Stomach smooth muscle (tissue), 2 donors: ENCODE measurements around the gene CDK12.

Experiments
- H3K27ac ChIP-seq: one replicate; pipeline ENCODE4 v1.7.0; 2013; ENCODE audit warnings: mild to moderate bottlenecking, low read length, inconsistent platforms
- H3K27me3 ChIP-seq, 2 donors: one replicate each; pipeline ENCODE4 v1.7.0; 2013; ENCODE audit warnings: low read length in 2 of 2; ENCODE audit not compliant: insufficient read depth in 2 of 2, control insufficient read depth in 1 of 2
- H3K36me3 ChIP-seq, 2 donors: one replicate each; pipeline ENCODE4 v1.7.0; 2013; ENCODE audit warnings: low read length in 2 of 2; ENCODE audit not compliant: control insufficient read depth in 2 of 2, insufficient read depth in 2 of 2
- H3K4me1 ChIP-seq: one replicate; pipeline ENCODE4 v1.7.0; 2013; ENCODE audit warnings: low read length; ENCODE audit not compliant: control insufficient read depth, insufficient read depth
- H3K4me3 ChIP-seq, 2 donors: one replicate each; pipeline ENCODE4 v1.7.0; 2013; ENCODE audit warnings: low read length in 2 of 2
- H3K9ac ChIP-seq, 2 donors: one replicate each; pipeline ENCODE4 v1.7.0; 2013; ENCODE audit warnings: low read length in 2 of 2, mild to moderate bottlenecking in 1 of 2
- H3K9me3 ChIP-seq, 2 donors: one replicate each; pipeline ENCODE4 v1.7.0; 2013; ENCODE audit warnings: low read length in 2 of 2; ENCODE audit not compliant: control insufficient read depth in 2 of 2
- donor health status: healthy.
- donor health status: Pancreatic carcinoma.

CDK12 gene

GRCh38 chr17:39548494-39549225 lies 87.4 kb downstream of the CDK12 start:
- H3K4me1 ChIP-seq, result peaks cover 8% of the 10 kb centered on the region
- H3K9ac ChIP-seq, result peak overlapping the region in 1 of 2 donors; percentile 21
- no peak overlapping the region for H3K4me3 ChIP-seq
- H3K9me3 ChIP-seq, result no peaks in the 10 kb centered on the region
- H3K36me3 ChIP-seq, result peaks cover 33 to 42% of the 10 kb centered on the region in 2 donors
- no peak overlapping the region for H3K27ac ChIP-seq
- H3K27me3 ChIP-seq, result no peaks in the 10 kb centered on the region

GRCh38 chr17:39549747-39550573 lies 88.7 kb downstream of the CDK12 start:
- no peak overlapping the region for H3K4me3 ChIP-seq
- H3K9me3 ChIP-seq, result no peaks in the 10 kb centered on the region

GRCh38 chr17:39551879-39552278 lies 90.6 kb downstream of the CDK12 start:
- H3K27ac ChIP-seq, result no peak overlapping the region
- H3K4me3 ChIP-seq, result no peak overlapping the region
- H3K4me1 ChIP-seq, result peaks cover 8% of the 10 kb centered on the region
- H3K27me3 ChIP-seq, result no peaks in the 10 kb centered on the region
- H3K9me3 ChIP-seq, result no peaks in the 10 kb centered on the region
- no peak overlapping the region for H3K9ac ChIP-seq
- H3K36me3 ChIP-seq, result peaks cover 30 to 50% of the 10 kb centered on the region in 2 donors

More at GRCh38 chr17:39549747-39550573, 88.7 kb downstream of the CDK12 start:
- peaks cover 8% of the 10 kb centered on the region for H3K4me1 ChIP-seq
- no peak overlapping the region for H3K27ac ChIP-seq
- no peaks in the 10 kb centered on the region for H3K27me3 ChIP-seq
- H3K9ac ChIP-seq, result no peak overlapping the region
- H3K36me3 ChIP-seq, result peaks cover 31 to 45% of the 10 kb centered on the region in 2 donors

GRCh38 chr17:39553341-39553945 lies 92.2 kb downstream of the CDK12 start:
- H3K27ac ChIP-seq, result no peak overlapping the region
- no peaks in the 10 kb centered on the region for H3K27me3 ChIP-seq
- no peak overlapping the region for H3K9ac ChIP-seq
- H3K4me3 ChIP-seq, result no peak overlapping the region
- no peaks in the 10 kb centered on the region for H3K9me3 ChIP-seq
- H3K4me1 ChIP-seq, result peaks cover 8% of the 10 kb centered on the region
- H3K36me3 ChIP-seq, result peaks cover 35 to 52% of the 10 kb centered on the region in 2 donors

DNA sequence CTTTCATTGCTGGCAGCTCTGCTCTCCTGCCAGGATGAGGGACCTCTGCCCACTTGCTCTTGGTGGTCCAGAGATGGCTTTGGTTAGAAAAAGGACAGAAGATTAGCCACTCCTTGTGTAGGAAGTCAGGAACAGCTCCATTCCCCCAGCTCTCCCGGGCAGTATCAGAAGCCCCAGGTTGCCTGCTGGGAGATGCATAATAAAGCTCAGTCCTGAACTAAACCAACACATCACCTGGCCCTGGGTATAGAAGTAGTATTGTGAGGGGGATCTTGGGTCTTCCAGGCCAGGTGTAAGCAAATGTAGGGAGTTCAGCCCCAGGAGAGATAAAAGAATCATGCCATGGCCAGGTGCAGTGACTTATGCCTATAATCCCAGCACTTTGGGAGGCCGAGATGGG lies 94.1 kb downstream of the CDK12 start:
- H3K27ac ChIP-seq, result no peak overlapping the region
- no peaks in the 10 kb centered on the region for H3K27me3 ChIP-seq
- no peak overlapping the region for H3K4me3 ChIP-seq
- no peaks in the 10 kb centered on the region for H3K9me3 ChIP-seq
- H3K9ac ChIP-seq, result no peak overlapping the region
- H3K36me3 ChIP-seq, result peaks cover 28 to 45% of the 10 kb centered on the region in 2 donors
- no peaks in the 10 kb centered on the region for H3K4me1 ChIP-seq

DNA sequence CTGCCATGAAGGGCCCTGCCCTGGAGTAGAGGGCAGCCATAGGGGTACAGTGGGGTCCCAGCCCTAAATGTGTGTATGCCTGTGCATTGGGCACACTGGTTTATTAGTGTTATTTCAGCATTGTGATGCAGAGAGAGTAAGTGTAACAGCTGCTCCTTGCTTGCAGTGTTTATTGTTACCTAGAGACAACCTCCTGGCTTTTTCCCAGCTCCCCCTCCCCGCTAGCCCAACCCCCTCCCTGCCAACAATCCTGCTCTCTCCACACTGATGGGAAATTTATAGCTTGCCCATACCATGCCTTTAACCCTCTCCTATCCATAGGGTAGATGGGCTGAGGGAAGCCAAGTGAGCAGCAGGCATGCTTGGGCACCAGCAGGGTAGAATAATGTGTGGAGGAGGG lies 95.1 kb downstream of the CDK12 start:
- Histone ChIP-seq H3K9me3 (no peaks in the 10 kb centered on the region), H3K4me1 (no peaks in the 10 kb centered on the region), H3K9ac (no peak overlapping the region), H3K27me3 (no peaks in the 10 kb centered on the region), H3K27ac (no peak overlapping the region), H3K4me3 (no peak overlapping the region), H3K36me3 (peaks cover 22 to 44% of the 10 kb centered on the region in 2 donors)

GRCh38 chr17:39562395-39562794 lies 101.1 kb downstream of the CDK12 start:
- Histone ChIP-seq H3K4me3 (no peak overlapping the region), H3K27ac (no peak overlapping the region), H3K9ac (no peak overlapping the region), H3K27me3 (no peaks in the 10 kb centered on the region), H3K36me3 (peaks cover 16% of the 10 kb centered on the region in 2 donors), H3K4me1 (no peaks in the 10 kb centered on the region), H3K9me3 (no peaks in the 10 kb centered on the region)

DNA sequence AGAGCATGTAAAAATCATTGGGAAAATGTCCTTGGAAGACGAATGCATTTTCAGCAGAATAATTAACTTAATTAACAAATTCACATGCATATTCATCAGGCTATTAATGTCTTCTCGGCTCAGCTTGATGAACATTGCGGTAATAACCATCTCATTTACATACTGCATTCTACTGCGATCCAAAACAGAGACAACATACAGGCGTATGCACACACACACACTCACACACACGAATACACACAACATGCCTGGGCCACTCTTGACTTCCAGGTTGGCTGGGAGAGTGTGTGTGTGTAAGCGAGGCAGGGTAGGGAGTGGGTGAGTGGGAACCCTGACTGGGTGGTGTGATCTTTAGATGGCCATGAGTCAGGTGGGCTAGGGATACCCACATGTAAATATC lies 101.7 kb downstream of the CDK12 start:
- no peak overlapping the region for H3K9ac ChIP-seq
- H3K9me3 ChIP-seq, result no peaks in the 10 kb centered on the region
- no peak overlapping the region for H3K27ac ChIP-seq
- peaks cover 12 to 15% of the 10 kb centered on the region in 2 donors for H3K36me3 ChIP-seq
- no peaks in the 10 kb centered on the region for H3K4me1 ChIP-seq
- H3K4me3 ChIP-seq, result no peak overlapping the region
- no peaks in the 10 kb centered on the region for H3K27me3 ChIP-seq

DNA sequence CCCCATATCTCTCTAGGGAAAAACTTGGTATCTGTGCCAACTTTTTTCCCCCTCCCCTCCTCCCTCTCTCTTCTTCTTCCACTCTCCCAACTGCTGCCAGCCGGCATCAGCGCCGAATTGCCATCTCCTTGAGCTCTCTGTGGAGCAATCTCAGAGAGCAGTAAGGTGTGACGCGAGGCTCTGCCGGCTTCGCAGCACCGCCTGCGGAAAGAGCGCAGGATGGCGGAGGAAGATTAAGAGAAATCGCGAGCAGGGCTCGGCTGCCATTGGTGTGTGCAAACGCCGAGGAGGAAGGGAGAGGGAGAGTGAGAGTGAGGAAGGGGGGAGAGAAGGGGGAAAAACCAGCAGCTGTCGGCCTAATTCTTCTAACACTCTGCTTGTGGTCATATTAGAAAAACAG lies 102.2 kb downstream of the CDK12 start:
- Histone ChIP-seq H3K9ac (no peak overlapping the region), H3K27ac (no peak overlapping the region), H3K4me1 (no peaks in the 10 kb centered on the region), H3K36me3 (peaks cover 10 to 20% of the 10 kb centered on the region in 2 donors), H3K27me3 (no peaks in the 10 kb centered on the region), H3K4me3 (no peak overlapping the region), H3K9me3 (no peaks in the 10 kb centered on the region)

DNA sequence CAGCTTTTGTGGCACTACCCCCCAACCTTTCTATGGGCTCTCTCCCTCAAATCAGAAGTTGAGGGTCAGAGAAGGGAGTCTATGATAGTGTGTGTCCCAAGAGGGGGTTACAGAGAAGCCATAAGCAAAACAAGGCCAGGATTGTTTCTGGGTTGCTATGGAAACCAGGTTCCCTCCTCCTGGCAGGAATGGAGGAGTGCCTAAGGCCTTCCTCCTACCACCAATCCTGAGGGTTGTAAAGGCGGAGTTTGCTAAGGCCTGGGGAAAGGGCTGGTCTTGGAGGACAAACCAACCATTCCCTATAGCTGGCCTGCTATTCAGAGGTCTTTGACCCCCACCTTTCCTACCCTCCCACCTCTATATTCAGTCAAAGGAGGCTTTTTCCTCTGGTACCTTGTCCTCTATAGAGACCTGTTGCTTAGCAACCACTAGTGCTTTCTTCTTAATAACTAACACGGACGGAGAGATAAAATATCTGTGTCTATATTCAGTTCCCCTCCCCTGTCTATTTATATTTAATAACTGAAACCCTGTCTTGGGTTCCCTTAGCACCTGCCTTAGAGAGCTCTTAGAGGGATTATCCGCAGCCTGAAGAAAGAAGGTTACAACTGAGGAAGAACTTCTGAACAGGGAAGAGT lies 103.0 kb downstream of the CDK12 start:
- H3K36me3 ChIP-seq, result peaks cover 12 to 23% of the 10 kb centered on the region in 2 donors
- H3K27ac ChIP-seq, result no peak overlapping the region
- H3K9me3 ChIP-seq, result no peaks in the 10 kb centered on the region
- no peak overlapping the region for H3K9ac ChIP-seq
- H3K27me3 ChIP-seq, result no peaks in the 10 kb centered on the region
- H3K4me3 ChIP-seq, result no peak overlapping the region
- no peaks in the 10 kb centered on the region for H3K4me1 ChIP-seq
